NK-92 (cell line): Measurements from ENCODE around the gene KRTAP5-10.
"Not testable (repeated sequence)": the region's sequence is repeated elsewhere in the genome, so short reads cannot be mapped to it uniquely, and the experiment has no call there.

Experiments
- DNase-seq: peaks from one replicate; lab custom pipeline; 2025; ENCODE audit not compliant: unreplicated experiment; lab: John Stamatoyannopoulos, UW

The KRTAP5-10 gene

DNA sequence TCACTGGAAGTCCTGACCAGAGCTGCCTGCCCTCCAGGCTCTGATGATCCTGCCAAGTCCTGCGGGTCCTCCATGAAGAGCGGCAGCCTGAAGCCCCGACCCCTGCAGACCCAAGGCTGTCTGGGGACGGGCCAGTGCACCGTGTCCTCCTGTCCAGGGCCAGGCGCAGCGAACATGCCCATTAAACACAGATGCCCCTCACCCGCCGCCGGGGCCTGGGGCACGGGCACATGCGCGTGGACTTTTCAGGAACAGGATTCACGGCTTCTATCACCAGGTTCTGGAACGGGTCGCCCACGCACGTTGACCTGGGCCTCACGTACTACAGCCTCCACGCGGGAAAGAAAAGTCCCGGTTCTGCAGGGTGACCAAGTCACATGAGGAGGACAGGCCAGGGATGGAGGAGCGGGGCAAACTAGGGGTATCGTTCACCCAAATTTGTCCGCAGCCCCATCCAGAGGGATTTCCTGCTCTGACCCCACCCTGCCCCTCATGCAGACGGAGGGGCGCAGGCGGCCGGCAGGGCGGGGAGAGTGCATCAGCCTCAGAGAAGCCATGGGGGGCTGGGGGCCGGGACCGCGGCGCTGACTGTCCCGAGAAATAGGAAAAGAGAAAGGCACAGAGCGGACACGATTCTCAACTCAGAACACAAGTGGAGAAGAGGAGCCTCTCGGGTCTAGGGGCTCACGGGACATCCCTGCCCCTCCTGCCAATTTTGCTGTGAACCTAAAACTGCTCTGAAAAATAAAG, 5.9 kb downstream of the KRTAP5-10 start:
- DNase-seq, result not testable (repeated sequence)

DNA sequence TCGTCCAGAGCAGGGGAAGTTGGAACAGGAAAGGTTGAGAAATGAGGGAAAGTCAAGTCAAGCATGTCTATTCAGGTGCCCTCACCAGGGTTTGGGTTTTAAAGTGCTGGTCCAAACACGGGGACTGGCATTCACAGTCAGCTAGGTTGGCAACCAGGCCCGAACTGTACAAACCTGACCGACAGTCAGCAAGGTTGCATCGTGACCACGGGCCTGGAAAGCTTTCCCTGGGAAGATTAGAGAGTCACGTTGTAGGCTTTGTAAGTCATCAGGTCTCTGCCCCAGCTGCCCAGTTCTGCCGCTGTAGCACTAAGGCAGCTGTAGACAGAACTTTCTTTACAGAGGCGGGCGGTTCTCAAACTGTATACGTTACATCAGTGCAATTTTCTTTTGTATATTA, 7.4 kb downstream of the KRTAP5-10 start:
- DNase-seq, result no peak

GRCh38 chr11:71574418-71574817, 9.1 kb downstream of the KRTAP5-10 start:
- no peak for DNase-seq

GRCh38 chr11:71575723-71576424, 10.5 kb downstream of the KRTAP5-10 start:
- DNase-seq, result no peak

DNA sequence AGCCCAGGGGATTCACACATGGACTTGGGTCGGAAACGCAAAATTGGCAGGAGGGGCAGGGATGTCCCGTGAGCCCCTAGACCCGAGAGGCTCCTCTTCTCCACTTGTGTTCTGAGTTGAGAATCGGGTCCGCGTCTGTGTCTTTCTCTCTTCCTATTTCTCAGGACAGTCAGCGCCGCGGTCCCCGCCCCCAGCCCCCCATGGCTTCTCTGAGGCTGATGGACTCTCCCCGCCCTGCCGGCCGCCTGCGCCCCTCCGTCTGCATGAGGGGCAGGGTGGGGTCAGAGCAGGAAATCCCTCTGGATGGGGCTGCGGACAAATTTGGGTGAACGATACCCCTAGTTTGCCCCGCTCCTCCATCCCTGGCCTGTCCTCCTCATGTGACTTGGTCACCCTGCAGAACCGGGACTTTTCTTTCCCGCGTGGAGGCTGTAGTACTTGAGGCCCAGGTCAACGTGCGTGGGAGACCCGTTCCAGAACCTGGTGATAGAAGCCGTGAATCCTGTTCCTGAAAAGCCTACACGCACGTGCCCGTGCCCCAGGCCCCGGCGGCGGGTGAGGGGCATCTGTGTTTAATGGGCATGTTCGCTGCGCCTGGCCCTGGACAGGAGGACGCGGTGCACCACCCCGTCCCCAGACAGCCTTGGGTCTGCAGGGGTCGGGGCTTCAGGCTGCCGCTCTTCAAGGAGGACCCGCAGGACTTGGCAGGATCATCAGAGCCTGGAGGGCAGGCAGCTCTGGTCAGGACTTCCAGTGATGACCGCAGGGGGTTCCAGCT, 11.5 kb downstream of the KRTAP5-10 start:
- DNase-seq, result not testable (repeated sequence)

GRCh38 chr11:71577469-71578004, 12.2 kb downstream of the KRTAP5-10 start:
- no peak for DNase-seq

GRCh38 chr11:71579513-71579912, 14.2 kb downstream of the KRTAP5-10 start:
- not testable (repeated sequence) for DNase-seq

DNA sequence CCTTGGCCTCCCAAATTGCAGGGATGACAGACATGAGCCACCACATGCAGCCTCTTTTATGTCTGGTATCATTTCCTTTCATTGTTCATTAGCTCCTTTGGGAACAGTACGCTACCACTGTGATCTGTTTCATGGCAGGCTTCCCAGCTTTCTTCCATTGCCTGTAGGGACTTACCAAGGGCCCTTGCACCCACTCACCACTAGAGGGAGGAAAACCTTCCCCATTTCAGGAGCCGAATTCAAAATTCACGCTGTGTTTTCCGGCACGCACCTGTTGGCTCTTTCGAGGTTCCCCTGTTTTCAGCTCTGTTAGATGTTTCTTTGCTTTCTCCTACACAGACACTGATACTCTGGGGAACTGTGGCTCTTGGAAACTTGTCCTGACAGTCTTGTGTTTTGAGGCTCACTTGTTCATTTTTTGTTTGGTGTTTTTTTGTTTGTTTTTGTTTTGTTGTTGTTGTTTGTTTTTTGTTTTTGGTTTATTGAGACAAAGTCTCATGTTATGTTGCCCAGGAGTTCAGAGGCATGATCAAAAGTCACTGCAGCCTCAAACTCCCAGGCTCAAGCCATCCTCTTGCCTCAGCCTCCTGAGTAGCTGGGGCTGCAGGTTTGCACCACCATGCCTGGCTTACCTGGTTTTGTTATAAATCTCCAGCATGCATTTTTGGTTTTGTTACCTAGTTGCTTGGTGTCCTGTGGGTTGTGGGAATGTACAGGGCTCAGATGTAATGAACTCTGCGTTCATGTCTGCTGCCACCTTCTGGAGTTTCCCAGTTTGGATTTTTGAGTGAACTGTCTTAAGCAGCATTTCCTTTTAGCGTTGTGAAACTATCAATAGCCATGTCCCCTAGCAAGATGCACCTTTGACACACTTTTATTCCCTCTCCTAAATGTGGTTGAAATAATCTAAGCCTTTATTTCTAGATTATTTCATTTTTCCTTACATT, 15.0 kb downstream of the KRTAP5-10 start:
- no peak for DNase-seq

- DNase-seq, result no peak
Observed at GRCh38 chr11:71581826-71582225, 16.5 kb downstream of the KRTAP5-10 start.

DNA sequence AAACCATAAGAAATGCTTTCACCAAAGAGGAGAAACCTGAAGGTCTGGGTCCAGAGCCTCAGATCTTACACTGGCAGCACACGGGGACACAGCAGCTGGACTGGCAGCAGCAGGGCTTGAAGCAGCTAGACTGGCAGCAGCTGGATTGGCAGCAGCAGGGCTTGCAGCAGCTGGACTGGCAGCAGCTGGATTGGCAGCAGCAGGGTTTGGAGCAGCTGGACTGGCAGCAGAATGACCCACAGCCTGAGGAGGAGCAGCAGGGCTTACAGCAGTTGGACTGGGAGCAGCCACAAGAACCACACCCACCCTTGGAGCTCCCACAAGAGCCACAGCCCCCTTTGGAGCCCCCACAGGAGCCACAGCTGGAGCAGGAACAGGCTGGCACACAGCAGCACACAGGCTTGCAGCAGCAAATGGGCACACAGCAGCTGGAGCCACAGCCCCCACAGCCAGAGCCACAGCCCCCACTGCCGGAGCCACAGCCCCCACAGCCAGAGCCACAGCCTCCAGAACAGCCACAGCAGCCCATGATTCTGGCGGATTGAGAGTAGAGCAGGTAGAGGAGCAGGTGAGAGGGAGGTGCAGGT, 17.0 kb downstream of the KRTAP5-10 start, which contains the start of gene KRTAP5-11:
Gene KRTAP5-11 (minus strand): TSS at position 567 of the 587 bp plus-strand sequence. CDS start 38 bp downstream, at position 529.
- DNase-seq, result no peak

GRCh38 chr11:71582969-71583368, 17.6 kb downstream of the KRTAP5-10 start:
- DNase-seq, result not testable (repeated sequence)

GRCh38 chr11:71585673-71586072, 20.3 kb downstream of the KRTAP5-10 start:
- not testable (repeated sequence) for DNase-seq

- DNase-seq, result not testable (repeated sequence)
Observed at GRCh38 chr11:71588314-71588713, 23.0 kb downstream of the KRTAP5-10 start.

DNA sequence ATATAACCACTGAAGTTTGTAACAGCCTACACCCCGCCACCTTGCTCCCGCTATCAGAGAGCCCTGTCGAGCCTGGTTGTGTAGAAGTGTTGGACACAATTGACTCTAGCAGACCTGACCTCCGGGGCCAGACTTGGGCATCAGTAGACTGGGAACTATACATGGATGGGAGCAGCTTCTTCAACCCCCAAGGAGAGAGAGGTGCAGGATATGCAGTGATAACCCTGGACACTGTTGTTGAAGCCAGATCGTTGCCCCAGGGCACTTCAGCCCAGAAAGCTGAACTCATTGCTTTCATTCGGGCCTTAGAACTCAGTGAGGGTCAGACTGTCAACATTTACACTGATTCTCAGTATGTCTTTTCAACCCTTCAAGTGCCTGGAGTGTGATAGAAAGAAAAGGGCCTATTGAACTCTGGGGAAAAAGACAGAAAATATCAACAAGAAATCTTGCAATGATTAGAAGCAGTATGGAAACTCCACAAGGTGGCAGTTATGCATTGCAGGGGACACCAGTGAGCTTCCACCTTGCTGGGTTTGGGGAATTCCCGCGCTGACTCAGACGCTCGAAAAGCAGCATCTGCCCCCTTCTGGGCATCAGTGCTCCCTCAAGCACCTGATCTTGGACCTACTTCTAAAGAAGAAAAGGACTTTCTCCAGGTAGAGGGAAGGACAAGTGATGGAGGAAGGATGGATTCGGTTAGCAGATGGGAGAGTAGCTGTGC, 23.6 kb downstream of the KRTAP5-10 start:
- DNase-seq, result not testable (repeated sequence)

- not testable (repeated sequence) for DNase-seq
Observed at GRCh38 chr11:71589546-71589920, 24.2 kb downstream of the KRTAP5-10 start.

DNA sequence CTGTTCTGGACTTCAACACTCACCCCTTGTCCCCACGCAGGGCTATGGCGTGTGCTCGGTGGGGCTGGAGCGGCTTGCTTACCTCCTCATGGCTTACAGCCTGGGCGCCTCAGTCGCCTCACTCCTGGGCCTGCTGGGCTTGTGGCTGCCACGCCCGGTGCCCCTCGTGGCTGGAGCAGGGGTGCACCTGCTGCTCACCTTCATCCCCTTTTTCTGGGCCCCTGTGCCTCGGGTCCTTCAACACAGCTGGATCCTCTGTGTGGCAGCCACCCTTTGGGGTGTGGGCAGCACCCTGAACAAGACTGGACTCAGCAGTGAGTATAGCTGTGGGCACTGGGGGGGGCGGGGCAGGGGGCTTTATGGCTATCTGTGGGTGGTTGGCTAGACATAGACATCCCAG, 37.9 kb downstream of the KRTAP5-10 start:
- DNase-seq, result not testable (repeated sequence)

- DNase-seq, result not testable (repeated sequence)
Observed at GRCh38 chr11:71604798-71605488, 39.6 kb downstream of the KRTAP5-10 start.

GRCh38 chr11:71606853-71607519, 41.6 kb downstream of the KRTAP5-10 start:
- not testable (repeated sequence) for DNase-seq
